Nephron progenitor cell (in vitro differentiated cells): Measurements from ENCODE around the gene JAKMIP2.

Experiments used
- DNase-seq: peaks from one replicate; pipeline ENCODE4 v3.0.0; 2021
- H3K27ac Mint-ChIP-seq: 2 replicates; pipeline ENCODE4 v1.8.0; 2021; ENCODE audit warnings: mild to moderate bottlenecking, moderate library complexity, mixed read lengths
- H3K27me3 Mint-ChIP-seq: 2 replicates; pipeline ENCODE4 v1.8.0; 2021; ENCODE audit warnings: mild to moderate bottlenecking, low read depth, mixed read lengths; ENCODE audit not compliant: poor library complexity
- H3K36me3 Mint-ChIP-seq: 2 replicates; pipeline ENCODE4 v1.8.0; 2021; ENCODE audit warnings: low read depth, mixed read lengths
- H3K4me1 Mint-ChIP-seq: 2 replicates; pipeline ENCODE4 v1.8.0; 2021; ENCODE audit warnings: mixed read lengths
- H3K4me3 Mint-ChIP-seq: 2 replicates; pipeline ENCODE4 v1.8.0; 2021; ENCODE audit warnings: mild to moderate bottlenecking, moderate library complexity, mixed read lengths
- H3K9me3 Mint-ChIP-seq: 2 replicates; pipeline ENCODE4 v1.8.0; 2021; ENCODE audit warnings: mild to moderate bottlenecking, moderate library complexity, mixed read lengths
- TF ChIP-seq, protein P1 (sequence below): fragments of 200-600 bp; sonication (generic); IDR thresholded peaks from 2 replicates; pipeline ENCODE4 v1.5.0; 2021; ENCODE audit warnings: antibody characterized with exemption

The JAKMIP2 gene

DNA sequence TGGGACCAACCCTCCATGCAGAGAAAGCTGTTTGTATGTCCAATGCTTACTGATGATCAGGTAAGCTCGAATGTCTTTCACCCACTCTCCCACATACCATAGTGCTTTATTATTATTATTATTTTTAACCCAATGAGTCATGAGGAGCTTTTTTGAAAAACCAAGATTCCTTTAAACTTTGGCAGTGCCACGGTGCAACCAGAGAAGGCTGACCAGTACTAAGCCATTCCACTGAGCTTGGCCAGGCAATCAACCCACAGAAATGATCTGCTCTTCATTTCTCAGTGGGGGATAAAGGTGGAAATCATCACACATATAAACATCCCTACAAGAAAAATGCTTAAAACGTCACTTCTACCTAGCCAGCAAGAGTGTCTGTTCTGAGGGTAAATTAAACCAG, 35.5 kb downstream of the JAKMIP2 start:
- H3K36me3 Mint-ChIP-seq, result peaks cover 10% of the 10 kb centered on the region
- H3K27me3 Mint-ChIP-seq, result peaks cover 3% of the 10 kb centered on the region
- no peaks in the 10 kb centered on the region for H3K9me3 Mint-ChIP-seq

DNA sequence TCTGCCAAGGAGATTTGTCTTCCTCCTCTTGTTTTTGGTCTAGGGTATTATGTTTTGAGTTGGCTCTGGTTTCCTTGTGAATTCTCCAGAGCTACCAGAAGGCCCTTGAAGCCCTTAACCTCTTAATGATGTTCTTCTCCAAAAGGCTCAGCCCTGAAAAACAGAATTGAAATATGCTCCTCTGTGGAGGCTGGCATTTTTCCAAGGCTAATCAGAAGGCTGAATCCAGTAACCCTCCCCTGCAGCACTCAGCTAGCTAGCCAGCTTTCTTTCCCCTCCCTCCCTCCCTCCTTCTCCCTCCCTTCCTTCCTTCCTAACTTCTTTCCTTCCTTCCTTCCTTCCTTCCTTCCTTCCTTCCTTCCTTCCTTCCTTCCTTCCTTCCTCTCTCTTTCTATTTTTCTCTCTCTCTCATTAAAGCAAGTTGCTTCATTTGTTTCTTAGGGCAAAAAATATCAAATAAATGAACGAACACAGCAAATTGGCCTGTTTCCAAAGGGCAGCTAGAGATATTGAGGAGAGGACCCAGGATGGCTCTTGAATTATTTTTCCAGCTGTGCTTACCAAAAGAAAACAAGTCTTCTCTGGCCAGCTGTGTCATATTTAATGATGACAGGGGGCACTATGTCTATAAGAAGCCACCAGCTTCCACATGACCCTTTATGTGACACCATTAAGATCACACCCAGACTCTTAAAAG, 38.7 kb downstream of the JAKMIP2 start:
- TF ChIP-seq, protein P1, sequence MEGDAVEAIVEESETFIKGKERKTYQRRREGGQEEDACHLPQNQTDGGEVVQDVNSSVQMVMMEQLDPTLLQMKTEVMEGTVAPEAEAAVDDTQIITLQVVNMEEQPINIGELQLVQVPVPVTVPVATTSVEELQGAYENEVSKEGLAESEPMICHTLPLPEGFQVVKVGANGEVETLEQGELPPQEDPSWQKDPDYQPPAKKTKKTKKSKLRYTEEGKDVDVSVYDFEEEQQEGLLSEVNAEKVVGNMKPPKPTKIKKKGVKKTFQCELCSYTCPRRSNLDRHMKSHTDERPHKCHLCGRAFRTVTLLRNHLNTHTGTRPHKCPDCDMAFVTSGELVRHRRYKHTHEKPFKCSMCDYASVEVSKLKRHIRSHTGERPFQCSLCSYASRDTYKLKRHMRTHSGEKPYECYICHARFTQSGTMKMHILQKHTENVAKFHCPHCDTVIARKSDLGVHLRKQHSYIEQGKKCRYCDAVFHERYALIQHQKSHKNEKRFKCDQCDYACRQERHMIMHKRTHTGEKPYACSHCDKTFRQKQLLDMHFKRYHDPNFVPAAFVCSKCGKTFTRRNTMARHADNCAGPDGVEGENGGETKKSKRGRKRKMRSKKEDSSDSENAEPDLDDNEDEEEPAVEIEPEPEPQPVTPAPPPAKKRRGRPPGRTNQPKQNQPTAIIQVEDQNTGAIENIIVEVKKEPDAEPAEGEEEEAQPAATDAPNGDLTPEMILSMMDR, result no peak
- Mint-ChIP-seq H3K9me3 (no peaks in the 10 kb centered on the region), H3K4me3 (peak overlapping the region; percentile 11), H3K27me3 (peaks cover 3% of the 10 kb centered on the region), H3K27ac (peak overlapping the region; percentile 91), H3K4me1 (peaks cover 25% of the 10 kb centered on the region), H3K36me3 (peaks cover 3% of the 10 kb centered on the region)
- no peak for DNase-seq

More for the DNA sequence above, 35.5 kb downstream of the JAKMIP2 start:
- no peak for DNase-seq
- Mint-ChIP-seq H3K4me1 (peaks cover 44% of the 10 kb centered on the region), H3K4me3 (no peak overlapping the region), H3K27ac (no peak overlapping the region)
- TF ChIP-seq, protein P1, result no peak

DNA sequence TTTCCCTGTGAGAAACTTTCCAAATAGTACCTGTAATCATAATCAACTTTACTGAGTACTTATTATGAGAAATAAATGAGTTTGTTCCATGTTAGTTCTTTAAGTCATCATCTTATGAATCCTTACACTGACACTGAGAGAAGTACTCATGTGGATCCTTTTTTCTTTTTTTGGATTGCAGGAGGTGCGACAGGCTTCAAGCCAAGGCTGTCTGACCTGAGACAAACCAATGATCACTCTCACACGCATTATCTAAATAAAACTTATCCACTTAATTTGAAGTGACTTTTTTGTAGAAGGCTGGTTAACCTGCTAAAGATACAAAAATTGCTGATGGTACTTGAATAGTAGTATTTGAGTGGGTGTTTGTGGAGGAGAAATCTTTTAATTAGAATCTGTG, 39.5 kb downstream of the JAKMIP2 start:
- no peak overlapping the region for H3K27ac Mint-ChIP-seq
- peaks cover 25% of the 10 kb centered on the region for H3K4me1 Mint-ChIP-seq
- no peaks in the 10 kb centered on the region for H3K9me3 Mint-ChIP-seq
- H3K36me3 Mint-ChIP-seq, result peaks cover 3% of the 10 kb centered on the region
- DNase-seq, result no peak
- H3K4me3 Mint-ChIP-seq, result no peak overlapping the region
- H3K27me3 Mint-ChIP-seq, result peaks cover 3% of the 10 kb centered on the region
- TF ChIP-seq, protein P1, result no peak

DNA sequence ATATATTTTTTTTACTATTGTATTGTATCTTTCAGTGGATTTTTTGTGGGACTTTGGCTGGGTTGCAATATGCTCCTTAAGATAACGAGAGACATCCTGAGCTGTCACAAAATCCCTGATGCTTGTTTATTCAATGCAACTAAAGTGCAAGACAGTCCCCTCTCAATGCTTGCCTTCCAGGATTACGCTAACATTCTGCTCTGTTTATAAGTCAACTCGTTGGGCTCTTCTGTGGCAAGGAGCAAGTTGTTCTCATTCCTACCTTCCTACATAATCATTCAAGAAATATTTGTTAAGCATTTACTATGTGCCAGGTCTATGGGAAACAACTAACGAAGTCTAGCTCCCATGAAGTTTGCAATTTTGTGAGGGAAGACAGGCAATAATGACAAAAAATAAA, 40.4 kb downstream of the JAKMIP2 start:
- Mint-ChIP-seq H3K27ac (no peak overlapping the region), H3K36me3 (peaks cover 3% of the 10 kb centered on the region), H3K4me3 (no peak overlapping the region), H3K27me3 (peaks cover 2% of the 10 kb centered on the region), H3K4me1 (peaks cover 25% of the 10 kb centered on the region), H3K9me3 (no peaks in the 10 kb centered on the region)
- TF ChIP-seq, protein P1, result no peak
- no peak for DNase-seq

DNA sequence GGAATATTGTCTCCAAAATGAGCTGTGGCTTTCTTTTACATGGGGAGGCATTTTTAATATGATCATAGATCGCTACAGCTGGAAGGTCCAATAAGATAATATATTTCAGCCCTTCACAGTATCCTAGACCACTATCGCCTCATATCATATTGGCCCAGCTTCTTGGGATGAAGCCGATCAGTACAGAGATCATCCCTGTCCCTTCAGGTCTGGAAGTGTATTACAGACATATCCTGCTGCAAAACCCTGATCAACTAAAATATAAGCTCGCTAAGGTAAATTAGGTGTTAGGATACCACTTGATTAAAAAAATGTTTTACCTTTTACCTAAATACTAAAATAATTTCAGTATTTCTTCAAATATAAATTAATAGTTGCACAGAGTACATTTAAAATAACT, 41.7 kb downstream of the JAKMIP2 start:
- Mint-ChIP-seq H3K4me1 (peaks cover 25% of the 10 kb centered on the region), H3K36me3 (peaks cover 3% of the 10 kb centered on the region), H3K27me3 (no peaks in the 10 kb centered on the region), H3K4me3 (no peak overlapping the region), H3K27ac (no peak overlapping the region), H3K9me3 (no peaks in the 10 kb centered on the region)
- no peak for DNase-seq
- TF ChIP-seq, protein P1, result no peak

DNA sequence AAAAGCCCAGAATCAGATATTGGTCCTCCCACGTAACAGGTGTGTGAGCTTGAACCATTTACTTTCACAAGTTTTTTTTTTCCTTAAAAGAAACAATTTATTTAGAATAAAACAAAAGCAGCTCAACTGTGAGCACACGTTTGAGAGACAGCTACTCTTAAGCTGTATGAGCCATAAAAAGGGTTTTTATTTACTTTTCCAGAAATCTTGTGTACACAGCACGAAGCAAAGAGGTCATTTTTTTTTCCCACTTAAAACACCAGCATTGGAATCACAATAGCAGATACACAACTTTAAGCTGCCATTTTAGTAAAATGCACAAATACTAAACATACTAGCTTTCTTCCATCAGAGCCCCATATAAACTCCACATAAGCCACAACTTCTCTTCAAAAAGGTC, 44.6 kb downstream of the JAKMIP2 start:
- Mint-ChIP-seq H3K9me3 (peaks cover 7% of the 10 kb centered on the region), H3K27ac (no peak overlapping the region), H3K27me3 (peaks cover 3% of the 10 kb centered on the region), H3K4me1 (peaks cover 11% of the 10 kb centered on the region), H3K4me3 (no peak overlapping the region), H3K36me3 (peaks cover 5% of the 10 kb centered on the region)
- TF ChIP-seq, protein P1, result no peak
- DNase-seq, result no peak
